Breast epithelium (tissue), 4 donors: ENCODE measurements around the gene IFIT1. TPM values are rescaled to one million over a fixed set of nuclear protein-coding genes. Genes with fewer than 3 reads are reported as not detected.

Source experiments
- DNase-seq, 2 donors: peaks; one replicate each; pipeline ENCODE4 v3.0.0-alpha.2; 2019; ENCODE audit warnings: low spot score in 2 of 2
- H3K27ac ChIP-seq, 2 donors: fragments of 200-600 bp; sonication (generic) in 1 of 2; one replicate each; pipeline ENCODE4 v1.5.1; 2016 to 2019; ENCODE audit warnings: mild to moderate bottlenecking in 1 of 2
- H3K27me3 ChIP-seq, 2 donors: fragments of 200-600 bp; sonication (generic) in 1 of 2; one replicate each; pipeline versions ENCODE4 v1.5.1 to v1.6.0; 2017 to 2019; ENCODE audit warnings: control low read depth in 1 of 2, mild to moderate bottlenecking in 1 of 2
- H3K36me3 ChIP-seq: fragments of 200-600 bp; one replicate; pipeline ENCODE4 v1.5.1; 2019
- H3K4me1 ChIP-seq, 2 donors: fragments of 200-600 bp; sonication (generic); one replicate each; pipeline ENCODE4 v1.5.1; 2016 to 2019; ENCODE audit warnings: control low read depth in 1 of 2
- H3K4me3 ChIP-seq, 3 donors: fragments of 200-600 bp; sonication (generic); 1 replicate in 2 of 3; 2 replicates in 1 of 3; pipeline ENCODE4 v1.5.1; 2016 to 2019; ENCODE audit warnings: mild to moderate bottlenecking in 3 of 3, moderate library complexity in 2 of 3
- H3K9me3 ChIP-seq, 2 donors: fragments of 200-600 bp; sonication (generic) in 1 of 2; one replicate each; pipeline ENCODE4 v1.5.1; 2016 to 2019; ENCODE audit warnings: control low read depth in 1 of 2
- POLR2A ChIP-seq: fragments of 450-650 bp; IDR thresholded peaks from one replicate; pipeline ENCODE4 v1.6.1; 2016; ENCODE audit warnings: antibody characterized with exemption, mild to moderate bottlenecking, moderate library complexity
- POLR2AphosphoS5 ChIP-seq, 3 donors: sonication (generic); formaldehyde crosslinking; IDR thresholded peaks; one replicate each; pipeline ENCODE4 v1.6.1; 2017; ENCODE audit warnings: antibody characterized with exemption in 3 of 3
- intact Hi-C: fragments of 100-400 bp; cut with DNase I; formaldehyde crosslinking; loops from one replicate; pipeline ENCODE4 v1.15.1; 2023; ENCODE audit warnings: low total_unique reads
- total RNA-seq, 3 donors: library from RNA; depleted of rRNA; stranded (reverse); fragments of >200 nt; gene quantifications; one replicate each; pipeline ENCODE4 v1.1.0, GENCODE V29; 2016
- TF ChIP-seq, protein P1 (sequence below), 3 donors: fragments of 450-650 bp; IDR thresholded peaks; one replicate each; pipeline ENCODE4 v1.5.1; 2016 to 2017; ENCODE audit warnings: antibody characterized with exemption in 3 of 3, mild to moderate bottlenecking in 3 of 3, moderate library complexity in 3 of 3

Gene IFIT1
- total RNA-seq, 3 donors from 2014 or later = 10.2 to 13.9 (median 11.4) TPM

GRCh38 chr10:89367529-89367928, 24.9 kb upstream of the IFIT1 start:
- no peak for DNase-seq
- no peaks in the 10 kb centered on the region for H3K36me3 ChIP-seq
- TF ChIP-seq, protein P1, sequence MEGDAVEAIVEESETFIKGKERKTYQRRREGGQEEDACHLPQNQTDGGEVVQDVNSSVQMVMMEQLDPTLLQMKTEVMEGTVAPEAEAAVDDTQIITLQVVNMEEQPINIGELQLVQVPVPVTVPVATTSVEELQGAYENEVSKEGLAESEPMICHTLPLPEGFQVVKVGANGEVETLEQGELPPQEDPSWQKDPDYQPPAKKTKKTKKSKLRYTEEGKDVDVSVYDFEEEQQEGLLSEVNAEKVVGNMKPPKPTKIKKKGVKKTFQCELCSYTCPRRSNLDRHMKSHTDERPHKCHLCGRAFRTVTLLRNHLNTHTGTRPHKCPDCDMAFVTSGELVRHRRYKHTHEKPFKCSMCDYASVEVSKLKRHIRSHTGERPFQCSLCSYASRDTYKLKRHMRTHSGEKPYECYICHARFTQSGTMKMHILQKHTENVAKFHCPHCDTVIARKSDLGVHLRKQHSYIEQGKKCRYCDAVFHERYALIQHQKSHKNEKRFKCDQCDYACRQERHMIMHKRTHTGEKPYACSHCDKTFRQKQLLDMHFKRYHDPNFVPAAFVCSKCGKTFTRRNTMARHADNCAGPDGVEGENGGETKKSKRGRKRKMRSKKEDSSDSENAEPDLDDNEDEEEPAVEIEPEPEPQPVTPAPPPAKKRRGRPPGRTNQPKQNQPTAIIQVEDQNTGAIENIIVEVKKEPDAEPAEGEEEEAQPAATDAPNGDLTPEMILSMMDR (IDR thresholded peaks at IDR 0.05) = no peak
- TF ChIP-seq POLR2AphosphoS5 (IDR thresholded peaks at IDR 0.05) = no peak
- intact Hi-C loops = no loop called here
- no peaks in the 10 kb centered on the region for H3K4me1 ChIP-seq
- H3K4me3 ChIP-seq = no peak overlapping the region
- H3K27me3 ChIP-seq = no peaks in the 10 kb centered on the region
- H3K9me3 ChIP-seq = no peaks in the 10 kb centered on the region
- no peak overlapping the region for H3K27ac ChIP-seq

DNA sequence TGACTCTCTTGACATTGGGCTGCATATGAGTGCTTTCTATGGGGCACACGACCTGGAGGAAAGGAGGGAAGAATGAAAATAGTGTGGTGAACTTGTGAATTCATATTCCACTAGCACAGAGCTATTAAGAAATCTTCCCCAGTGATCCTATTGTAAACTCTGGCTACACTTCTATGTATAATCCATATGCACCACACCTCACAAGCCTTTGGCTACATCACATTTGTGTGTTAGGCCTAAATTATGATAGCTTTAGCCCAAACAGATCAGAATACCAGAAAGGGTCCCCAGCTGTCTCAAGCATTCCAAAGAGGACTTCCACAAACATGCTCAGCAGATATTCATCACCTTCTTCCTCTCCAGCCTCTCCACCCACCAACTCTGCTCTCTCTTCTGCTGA, 24.3 kb upstream of the IFIT1 start:
- H3K27ac ChIP-seq = no peak overlapping the region
- no peak for DNase-seq
- H3K27me3 ChIP-seq = no peaks in the 10 kb centered on the region
- no peak overlapping the region for H3K4me3 ChIP-seq
- intact Hi-C loops = no loop called here
- H3K9me3 ChIP-seq = no peaks in the 10 kb centered on the region
- TF ChIP-seq, protein P1 (IDR thresholded peaks at IDR 0.05) = no peak
- TF ChIP-seq POLR2A (no peak), POLR2AphosphoS5 (IDR thresholded peaks at IDR 0.05) (no peak)
- no peaks in the 10 kb centered on the region for H3K4me1 ChIP-seq
- no peaks in the 10 kb centered on the region for H3K36me3 ChIP-seq

- Histone ChIP-seq H3K36me3 (no peaks in the 10 kb centered on the region), H3K4me3 (no peak overlapping the region), H3K9me3 (no peaks in the 10 kb centered on the region), H3K4me1 (peaks cover 0 to under 1% of the 10 kb centered on the region in 2 donors), H3K27ac (no peak overlapping the region), H3K27me3 (no peaks in the 10 kb centered on the region)
- TF ChIP-seq POLR2AphosphoS5 (IDR thresholded peaks at IDR 0.05) = no peak
- no peak for DNase-seq
- intact Hi-C loops = no loop called here
These were observed 23.0 kb upstream of the IFIT1 start for GRCh38 chr10:89369156-89370105.

GRCh38 chr10:89371079-89371478, 21.3 kb upstream of the IFIT1 start:
- Histone ChIP-seq H3K27me3 (no peaks in the 10 kb centered on the region), H3K9me3 (no peaks in the 10 kb centered on the region), H3K27ac (no peak overlapping the region), H3K4me3 (no peak overlapping the region), H3K36me3 (no peaks in the 10 kb centered on the region), H3K4me1 (peaks cover 6 to 8% of the 10 kb centered on the region in 2 donors)
- TF ChIP-seq POLR2AphosphoS5 (IDR thresholded peaks at IDR 0.05) = no peak
- TF ChIP-seq, protein P1 (IDR thresholded peaks at IDR 0.05) = no peak
- TF ChIP-seq POLR2A = no peak
- intact Hi-C loops = no loop called here
- no peak for DNase-seq

GRCh38 chr10:89371987-89372386, 20.4 kb upstream of the IFIT1 start:
- intact Hi-C loops = no loop called here
- no peak for DNase-seq
- Histone ChIP-seq H3K36me3 (no peaks in the 10 kb centered on the region), H3K4me1 (peaks cover 6 to 8% of the 10 kb centered on the region in 2 donors), H3K9me3 (no peaks in the 10 kb centered on the region), H3K4me3 (no peak overlapping the region), H3K27ac (no peak overlapping the region), H3K27me3 (no peaks in the 10 kb centered on the region)
- TF ChIP-seq POLR2A (no peak), POLR2AphosphoS5 (IDR thresholded peaks at IDR 0.05) (no peak)
- TF ChIP-seq, protein P1 (IDR thresholded peaks at IDR 0.05) = no peak
